Hematopoietic multipotent progenitor cell treated with erythropoietin and hydrocortisone succinate and interleukin-3 and kit ligand, for 15 days (in vitro differentiated cells): ENCODE measurements around the gene AUP1.
A peak's percentile ranks its signal among the peaks of the same experiment; 100 is the strongest.
"Not testable (repeated sequence)": the region's sequence is repeated elsewhere in the genome, so short reads cannot be mapped to it uniquely, and the experiment has no call there.

Source experiments
- DNase-seq: peaks from one replicate; pipeline ENCODE4 v3.0.0-alpha.2; 2015; ENCODE audit warnings: low spot score

The AUP1 gene

GRCh38 chr2:74529357-74530238 is at the start of gene AUP1, which contains the start of gene HTRA2:
AUP1 (minus strand) TSS chr2:74529706; CDS start chr2:74529629, 77 bp downstream.
HTRA2 (plus strand) TSS chr2:74529933; CDS start chr2:74530007, 74 bp downstream.
- DNase-seq: peak; percentile 94

GRCh38 chr2:74578408-74578807 is 48.9 kb upstream of the AUP1 start:
- no peak for DNase-seq

- no peak for DNase-seq
These were observed 47.9 kb upstream of the AUP1 start for GRCh38 chr2:74577448-74577847.

GRCh38 chr2:74576863-74577229 is 47.3 kb upstream of the AUP1 start:
- no peak for DNase-seq

- no peak for DNase-seq
These were observed 46.8 kb upstream of the AUP1 start for GRCh38 chr2:74576211-74576862.

GRCh38 chr2:74575320-74575719 is 45.8 kb upstream of the AUP1 start:
- no peak for DNase-seq

- no peak for DNase-seq
These were observed 44.4 kb upstream of the AUP1 start for GRCh38 chr2:74573747-74574562.

GRCh38 chr2:74572178-74572925 is 42.8 kb upstream of the AUP1 start:
- no peak for DNase-seq

- DNase-seq: no peak
These were observed 41.6 kb upstream of the AUP1 start for GRCh38 chr2:74571058-74571457.

GRCh38 chr2:74569686-74570085 is 40.2 kb upstream of the AUP1 start:
- DNase-seq: no peak

GRCh38 chr2:74567881-74568280 is 38.4 kb upstream of the AUP1 start:
- no peak for DNase-seq

GRCh38 chr2:74566754-74567085 is 37.2 kb upstream of the AUP1 start:
- no peak for DNase-seq

GRCh38 chr2:74566076-74566753 is 36.7 kb upstream of the AUP1 start:
- no peak for DNase-seq

- no peak for DNase-seq
These were observed 34.7 kb upstream of the AUP1 start for GRCh38 chr2:74564222-74564621.

GRCh38 chr2:74562126-74562775 is 32.7 kb upstream of the AUP1 start:
- DNase-seq: no peak

- not testable (repeated sequence) for DNase-seq
These were observed 31.5 kb upstream of the AUP1 start for GRCh38 chr2:74561022-74561421.

GRCh38 chr2:74560591-74560990 is 31.1 kb upstream of the AUP1 start:
- no peak for DNase-seq

- DNase-seq: no peak
These were observed 30.4 kb upstream of the AUP1 start for GRCh38 chr2:74559912-74560311.

GRCh38 chr2:74558284-74559230 is 29.1 kb upstream of the AUP1 start:
- DNase-seq: no peak
